ENCODE results near the gene CHTF18. TPM values are rescaled to one million over a fixed set of nuclear protein-coding genes. Genes with fewer than 3 reads are reported as not detected.

The CHTF18 gene
- total RNA-seq, 1 donor from 2014 or later, result 3.1 TPM

- H3K4me3 ChIP-seq, result no peak overlapping the region
- no peak overlapping the region for H3K27ac ChIP-seq (replicated peaks)
- peaks cover 34% of the 10 kb centered on the region for H3K27me3 ChIP-seq (ENCODE audit: low read depth)
- TF ChIP-seq CTCF (IDR thresholded peaks at IDR 0.05; ENCODE audit: borderline replicate concordance), result no peak
- no peaks in the 10 kb centered on the region for H3K9me3 ChIP-seq (replicated peaks)
- DNase-seq, result no peak
- H3K36me3 ChIP-seq, result no peaks in the 10 kb centered on the region
- intact Hi-C loops (cut with micrococcal nuclease), result no loop called here
- H3K4me1 ChIP-seq, result no peaks in the 10 kb centered on the region
These were observed 33.8 kb upstream of the CHTF18 start for GRCh38 chr16:754656-755055.

GRCh38 chr16:756428-756827 lies 32.0 kb upstream of the CHTF18 start:
- no peaks in the 10 kb centered on the region for H3K36me3 ChIP-seq
- intact Hi-C loops (cut with micrococcal nuclease), result no loop called here
- peaks cover 44% of the 10 kb centered on the region for H3K27me3 ChIP-seq (ENCODE audit: low read depth)
- DNase-seq, result no peak
- no peaks in the 10 kb centered on the region for H3K9me3 ChIP-seq (replicated peaks)
- no peaks in the 10 kb centered on the region for H3K4me1 ChIP-seq
- TF ChIP-seq CTCF (IDR thresholded peaks at IDR 0.05; ENCODE audit: borderline replicate concordance), result no peak
- H3K4me3 ChIP-seq, result no peak overlapping the region
- no peak overlapping the region for H3K27ac ChIP-seq (replicated peaks)

GRCh38 chr16:759110-759910 lies 29.1 kb upstream of the CHTF18 start:
- Histone ChIP-seq H3K9me3 (replicated peaks) (no peaks in the 10 kb centered on the region), H3K4me1 (no peaks in the 10 kb centered on the region), H3K27me3 (ENCODE audit: low read depth) (peaks cover 46% of the 10 kb centered on the region), H3K36me3 (no peaks in the 10 kb centered on the region), H3K27ac (replicated peaks) (no peak overlapping the region), H3K4me3 (no peak overlapping the region)
- DNase-seq, result no peak
- no peak for TF ChIP-seq CTCF (IDR thresholded peaks at IDR 0.05; ENCODE audit: borderline replicate concordance)
- intact Hi-C loops (cut with micrococcal nuclease), result no loop called here

GRCh38 chr16:760065-760464 lies 28.4 kb upstream of the CHTF18 start:
- Histone ChIP-seq H3K4me3 (no peak overlapping the region), H3K27me3 (ENCODE audit: low read depth) (peaks cover 49% of the 10 kb centered on the region), H3K27ac (replicated peaks) (no peak overlapping the region), H3K9me3 (replicated peaks) (no peaks in the 10 kb centered on the region), H3K36me3 (no peaks in the 10 kb centered on the region), H3K4me1 (no peaks in the 10 kb centered on the region)
- no peak for TF ChIP-seq CTCF (IDR thresholded peaks at IDR 0.05; ENCODE audit: borderline replicate concordance)
- intact Hi-C loops (cut with micrococcal nuclease), result no loop called here
- no peak for DNase-seq

GRCh38 chr16:760545-761343 lies 27.7 kb upstream of the CHTF18 start, which contains the start of gene MSLN:
Gene MSLN, plus strand, starts transcription at chr16:760734. Its CDS starts 1,947 bp downstream, at chr16:762681.
- no peaks in the 10 kb centered on the region for H3K4me1 ChIP-seq
- TF ChIP-seq CTCF (IDR thresholded peaks at IDR 0.05; ENCODE audit: borderline replicate concordance), result no peak
- peaks cover 55% of the 10 kb centered on the region for H3K27me3 ChIP-seq (ENCODE audit: low read depth)
- H3K9me3 ChIP-seq (replicated peaks), result no peaks in the 10 kb centered on the region
- no peak within 1 kb of the TSS for H3K27ac ChIP-seq (replicated peaks)
- DNase-seq, result no peak
- intact Hi-C loops (cut with micrococcal nuclease), result no loop called here
- no peak within 1 kb of the TSS for H3K4me3 ChIP-seq
- no peaks in the 10 kb centered on the region for H3K36me3 ChIP-seq

All from left ventricle myocardium inferior (tissue), 1 donor.